ENCODE data around the gene CBFB. TPM values are rescaled to one million over a fixed set of nuclear protein-coding genes. Genes with fewer than 3 reads are reported as not detected.

The CBFB gene
- total RNA-seq, 1 experiment from 2014 or later: 50.6 TPM

GRCh38 chr16:67016681-67017420, 12.1 kb upstream of the CBFB start:
- Histone ChIP-seq H3K4me3 (ENCODE audit: low read length) (no peak overlapping the region), H3K9me3 (ENCODE audit: low read length) (no peaks in the 10 kb centered on the region), H3K4me2 (ENCODE audit: low read length) (no peak overlapping the region), H2AFZ (ENCODE audit: low read length) (no peak overlapping the region), H3K79me2 (ENCODE audit: low read length) (no peaks in the 10 kb centered on the region), H3K9ac (ENCODE audit: low read length) (no peak overlapping the region), H4K20me1 (ENCODE audit: low read length) (no peaks in the 10 kb centered on the region), H3K4me1 (ENCODE audit: insufficient read depth, low read length) (no peaks in the 10 kb centered on the region; the same call in 1 of the 2 replicates), H3K36me3 (ENCODE audit: low read depth, low read length) (no peaks in the 10 kb centered on the region), H3K9me2 (replicated peaks; ENCODE audit: low read length) (no peaks in the 10 kb centered on the region), H3K27me3 (ENCODE audit: low read length) (no peaks in the 10 kb centered on the region), H3F3A (ENCODE audit: low read length, unreplicated experiment) (no peaks in the 10 kb centered on the region), H3K27ac (ENCODE audit: low read length) (no peak overlapping the region)
- CTCF ChIA-PET: interaction anchor here (1.6 to 1.7 kb wide), 2 partner anchors 83 to 99 kb away, joined by 4 to 13 read pairs; no protein-coding TSS in a partner anchor
- TF ChIP-seq EZH2phosphoT487 (IDR thresholded peaks at IDR 0.05; ENCODE audit: borderline replicate concordance, low read length) (no peak), EZH2 (IDR thresholded peaks at IDR 0.05; ENCODE audit: low read length, unreplicated experiment) (no peak), CTCF (conservative IDR thresholded peaks at IDR 0.05; ENCODE audit: low read depth, low read length) (no peak)
- ATAC-seq (no peak), DNase-seq (no peak)
- intact Hi-C loops (cut with micrococcal nuclease): loop anchor here (5.0 kb wide), 1 partner anchor 145 kb away; the partner anchor contains the start of gene HSF4
- POLR2A ChIA-PET (ENCODE audit: unreplicated experiment): no interaction called here
- no TSS peak for BruUV-seq (replicated peaks)

GRCh38 chr16:67017421-67017750, 11.6 kb upstream of the CBFB start:
- no peaks in the 10 kb centered on the region for H3K79me2 ChIP-seq (ENCODE audit: low read length)
- no peak overlapping the region for H3K4me3 ChIP-seq (ENCODE audit: low read length)
- no peak for TF ChIP-seq CTCF (conservative IDR thresholded peaks at IDR 0.05; ENCODE audit: low read depth, low read length)
- TF ChIP-seq EZH2 (IDR thresholded peaks at IDR 0.05; ENCODE audit: low read length, unreplicated experiment): no peak
- no peak for TF ChIP-seq EZH2phosphoT487 (IDR thresholded peaks at IDR 0.05; ENCODE audit: borderline replicate concordance, low read length)
- H3K9me2 ChIP-seq (replicated peaks; ENCODE audit: low read length): no peaks in the 10 kb centered on the region
- CTCF ChIA-PET: interaction anchor here (1.0 to 1.7 kb wide), 5 partner anchors 82 to 168 kb away, joined by 3 to 13 read pairs (median 5); no protein-coding TSS in a partner anchor
- H3K27ac ChIP-seq (ENCODE audit: low read length): no peak overlapping the region
- H3K27me3 ChIP-seq (ENCODE audit: low read length): no peaks in the 10 kb centered on the region
- no peaks in the 10 kb centered on the region for H3K9me3 ChIP-seq (ENCODE audit: low read length)
- POLR2A ChIA-PET (ENCODE audit: unreplicated experiment): no interaction called here
- DNase-seq (no peak), ATAC-seq (no peak)
- peaks cover 2% of the 10 kb centered on the region for H3K4me1 ChIP-seq (ENCODE audit: insufficient read depth, low read length)
- H3K36me3 ChIP-seq (ENCODE audit: low read depth, low read length): no peaks in the 10 kb centered on the region
- H4K20me1 ChIP-seq (ENCODE audit: low read length): no peaks in the 10 kb centered on the region
- no peak overlapping the region for H2AFZ ChIP-seq (ENCODE audit: low read length)
- H3K9ac ChIP-seq (ENCODE audit: low read length): no peak overlapping the region
- H3K4me2 ChIP-seq (ENCODE audit: low read length): no peak overlapping the region
- BruUV-seq (replicated peaks): no TSS peak
- intact Hi-C loops (cut with micrococcal nuclease): loop anchor here (5.0 kb wide), 1 partner anchor 145 kb away; the partner anchor contains the start of gene HSF4
- H3F3A ChIP-seq (ENCODE audit: low read length, unreplicated experiment): no peaks in the 10 kb centered on the region

All from PC-3 (cell line).